ENCODE results near the gene GNB5. TPM values are rescaled to one million over a fixed set of nuclear protein-coding genes. Genes with fewer than 3 reads are reported as not detected.

Gene GNB5
- total RNA-seq, 1 donor from 2014 or later = 8.9 TPM

DNA sequence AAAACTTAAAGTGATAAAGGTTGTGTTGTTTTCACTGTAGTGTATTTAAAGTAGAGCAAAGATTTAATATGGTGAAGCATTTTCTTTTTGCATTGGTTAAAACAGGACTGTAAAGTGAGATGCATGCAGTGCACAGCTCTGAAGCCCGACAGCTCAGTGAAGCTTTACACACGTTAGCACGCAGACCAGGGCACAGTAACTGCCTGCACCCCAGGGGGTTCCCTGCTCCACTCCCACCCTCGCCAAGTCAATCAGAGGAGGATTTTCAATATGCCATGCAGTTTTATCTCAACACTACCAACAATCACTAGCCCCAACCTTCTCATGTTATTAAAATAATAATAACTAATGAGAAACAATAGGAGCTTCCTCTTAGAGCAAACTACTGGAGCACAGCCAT, 50.5 kb downstream of the GNB5 start:
- no peak for DNase-seq

DNA sequence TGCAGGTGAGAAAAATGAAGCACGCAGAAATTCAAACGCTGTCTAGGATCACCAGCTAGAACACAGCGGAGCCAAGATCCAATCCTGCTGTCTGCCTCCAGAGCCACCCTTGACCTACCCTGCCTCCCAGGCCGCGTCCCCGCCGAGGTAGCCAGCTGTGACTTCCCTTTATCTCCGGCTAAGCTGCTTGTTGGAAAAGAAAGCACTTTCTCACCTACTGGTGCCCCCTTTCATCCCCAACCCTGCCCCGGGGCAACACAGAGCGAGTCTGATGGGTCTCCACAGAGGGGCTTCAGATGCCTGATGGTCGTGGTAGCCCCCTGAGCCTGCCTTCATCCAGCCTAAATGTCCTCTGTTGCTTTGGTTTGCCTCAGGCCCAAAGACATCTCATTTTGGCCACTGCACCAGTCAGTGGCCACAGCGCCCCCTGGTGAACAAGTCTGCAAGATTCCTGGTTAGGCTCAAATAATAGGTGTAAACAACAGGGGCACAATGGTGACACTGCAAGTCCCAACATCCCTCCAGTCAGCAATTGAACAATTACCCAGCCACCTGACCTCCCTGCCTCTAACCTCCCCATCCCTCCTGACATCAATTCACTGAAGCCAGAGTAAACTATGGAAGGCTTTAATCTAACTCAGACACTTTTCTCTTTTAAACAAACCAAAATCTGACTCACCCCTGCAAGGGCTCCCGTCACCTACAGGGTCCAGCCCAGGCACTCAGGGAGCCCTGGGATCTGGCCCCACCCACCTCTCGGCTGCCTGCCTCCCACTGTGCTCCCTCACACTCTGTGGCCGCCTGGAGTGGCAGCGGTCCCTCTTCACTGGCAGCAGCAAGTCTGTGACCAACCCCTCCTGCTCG, 51.4 kb downstream of the GNB5 start:
- no peak for DNase-seq

- no peak for DNase-seq
Observed at GRCh38 chr15:52137432-52138357, 53.5 kb downstream of the GNB5 start.

- DNase-seq = no peak
Observed at GRCh38 chr15:52136442-52136980, 54.7 kb downstream of the GNB5 start.

- DNase-seq = no peak
Observed at GRCh38 chr15:52134502-52135144, 56.6 kb downstream of the GNB5 start.

GRCh38 chr15:52133510-52134220, 57.5 kb downstream of the GNB5 start:
- DNase-seq = no peak

GRCh38 chr15:52132066-52132465, 59.1 kb downstream of the GNB5 start:
- DNase-seq = no peak

DNA sequence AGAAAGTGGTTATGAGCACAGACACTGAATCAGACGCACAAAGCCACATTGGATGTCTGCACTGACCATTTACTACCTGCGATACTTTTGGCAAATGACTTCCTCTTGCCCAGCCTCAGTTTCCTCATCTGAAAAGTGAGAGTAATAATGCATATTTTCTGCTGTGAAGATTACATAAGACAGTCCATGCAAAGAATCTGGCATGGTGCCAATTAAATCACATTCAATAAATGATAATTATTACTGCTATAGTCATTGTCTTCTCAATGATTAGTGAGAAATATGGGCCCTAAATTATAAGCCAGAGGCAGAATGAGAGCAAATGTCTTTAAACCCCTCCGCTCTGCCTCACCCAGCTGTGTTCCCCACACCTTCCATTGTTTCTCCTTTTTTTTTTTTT, 62.6 kb downstream of the GNB5 start:
- no peak for DNase-seq

DNA sequence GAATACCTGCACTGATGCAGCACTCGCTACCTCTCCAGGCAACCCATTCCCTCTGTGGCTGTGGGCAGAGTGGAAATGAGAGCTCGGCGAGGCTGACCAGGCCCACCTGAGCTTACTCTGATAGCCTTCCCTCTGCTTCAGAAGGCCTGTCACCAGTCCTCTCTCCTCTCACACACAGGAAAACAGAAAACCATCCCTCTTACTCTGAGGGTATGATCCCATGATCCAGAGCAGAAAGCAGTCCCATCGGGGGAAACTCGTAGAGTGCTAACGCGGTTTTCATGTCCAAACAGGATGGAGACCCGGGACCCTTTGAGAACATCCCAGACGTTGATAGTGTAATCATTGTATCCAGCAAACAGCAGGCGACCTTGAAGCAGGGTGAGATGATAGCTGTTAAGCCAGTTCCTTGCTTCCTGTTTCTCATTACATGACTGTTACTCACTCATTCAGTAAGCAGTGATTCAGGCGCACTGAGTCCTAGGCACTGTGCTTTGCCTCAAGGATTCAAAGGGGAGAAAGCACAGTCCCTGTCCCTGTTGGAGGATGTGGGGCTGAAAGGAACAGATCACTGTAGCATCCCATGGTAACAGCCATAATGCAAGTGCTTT, 66.8 kb downstream of the GNB5 start:
- no peak for DNase-seq

DNA sequence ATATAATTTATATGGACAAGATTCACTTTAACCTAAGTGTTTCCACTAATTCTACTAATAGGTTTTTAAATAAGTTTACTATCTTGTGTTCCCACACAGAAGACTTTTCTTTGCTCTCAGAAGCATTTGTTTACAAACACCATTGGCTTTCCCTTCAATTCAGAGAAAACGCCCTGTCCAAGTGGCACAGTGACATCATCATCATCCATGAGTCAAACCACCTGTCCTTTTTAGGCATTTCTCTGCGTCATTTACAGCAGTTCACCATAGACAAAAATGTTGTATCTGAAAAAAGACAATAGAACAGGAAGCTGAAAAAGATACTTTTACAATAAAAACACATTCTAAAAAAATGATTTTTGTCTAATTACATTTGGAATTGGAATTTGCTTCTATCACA, 69.3 kb downstream of the GNB5 start:
- no peak for DNase-seq

- DNase-seq = no peak
Observed at GRCh38 chr15:52121006-52121405, 70.2 kb downstream of the GNB5 start.

DNA sequence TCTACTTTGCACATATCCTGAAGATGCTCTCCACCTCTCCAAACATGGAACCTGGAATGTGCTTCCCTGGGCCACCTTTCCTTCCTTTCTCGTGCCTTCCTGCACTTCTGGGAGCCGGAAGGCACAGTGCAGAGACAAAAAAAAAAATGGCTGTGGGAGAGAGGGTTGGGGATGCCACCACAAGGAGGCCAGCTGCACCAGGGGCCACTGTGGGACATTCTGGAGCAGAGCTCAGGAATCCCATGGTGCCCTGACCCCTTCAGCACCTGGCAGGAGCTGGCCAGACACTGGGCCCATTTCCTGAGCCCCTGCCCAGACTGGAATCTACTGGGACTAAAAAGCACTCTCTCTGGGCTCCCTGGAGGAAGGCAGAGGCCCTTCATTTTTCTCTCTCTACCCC, 70.7 kb downstream of the GNB5 start:
- DNase-seq = no peak

DNA sequence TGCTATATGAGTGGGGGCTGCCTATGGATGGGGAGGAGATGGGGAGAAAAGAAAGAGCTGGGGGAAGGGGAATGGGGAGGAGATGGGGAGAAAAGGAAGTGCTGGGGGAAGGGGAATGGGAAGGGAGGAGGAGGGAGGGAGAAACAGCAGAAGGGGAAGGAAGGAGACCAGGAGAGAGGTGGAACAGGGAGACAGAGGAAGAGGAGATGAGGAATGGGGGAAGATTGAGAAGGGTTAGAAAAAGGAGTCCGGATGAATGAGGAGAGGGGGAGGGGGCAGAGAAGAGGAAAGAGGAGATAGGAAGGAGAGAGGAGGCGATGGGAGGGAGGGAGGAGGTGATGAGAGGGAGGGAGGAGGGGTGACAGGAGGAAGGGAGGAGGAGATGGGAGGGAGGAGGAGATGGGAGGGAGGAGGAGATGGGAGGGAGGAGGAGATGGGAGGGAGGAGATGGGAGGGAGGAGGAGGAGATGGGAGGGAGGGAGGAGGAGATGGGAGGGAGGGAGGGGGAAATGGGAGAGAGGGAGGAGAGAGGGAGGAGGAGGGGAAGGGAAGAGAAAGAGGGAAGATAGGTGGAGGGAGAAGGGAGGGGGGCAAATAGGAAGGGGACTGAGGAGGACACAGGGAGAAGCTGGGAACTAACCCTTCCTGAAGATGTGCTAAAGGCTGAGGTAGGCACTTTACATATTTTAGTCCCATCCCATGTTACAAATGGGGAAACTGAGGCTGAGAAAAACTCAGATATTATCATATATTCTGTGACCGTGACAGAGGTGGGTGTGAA, 72.0 kb downstream of the GNB5 start:
- DNase-seq = no peak

- DNase-seq = no peak
Observed at GRCh38 chr15:52117549-52117948, 73.6 kb downstream of the GNB5 start.

GRCh38 chr15:52115598-52116427, 75.4 kb downstream of the GNB5 start:
- DNase-seq = no peak

GRCh38 chr15:52114261-52115055, 76.7 kb downstream of the GNB5 start:
- DNase-seq = peak; percentile 5

DNA sequence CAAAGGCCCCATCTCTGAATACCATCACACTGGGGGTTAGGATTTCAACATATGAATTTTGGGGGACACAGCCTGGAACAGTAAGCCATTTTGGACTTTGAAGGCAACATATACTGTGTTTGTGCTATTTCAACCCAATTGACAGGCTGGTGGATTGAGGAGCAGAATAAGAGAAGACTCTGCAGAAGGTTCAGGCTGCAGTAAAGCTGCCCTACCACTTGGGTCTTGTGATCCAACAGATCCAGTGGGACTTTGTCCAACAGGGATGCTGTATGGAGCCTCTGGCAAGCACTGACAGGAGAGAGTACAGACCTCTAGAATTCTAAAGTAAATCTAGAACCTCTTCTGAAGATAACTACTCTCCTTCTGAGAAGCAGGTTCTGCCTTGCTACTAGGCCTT, 77.5 kb downstream of the GNB5 start:
- no peak for DNase-seq

GRCh38 chr15:52113235-52113634, 78.0 kb downstream of the GNB5 start:
- no peak for DNase-seq

Measured in skin of body (tissue), 2 donors.